Measurements from ENCODE around the gene FAAH.

DNA sequence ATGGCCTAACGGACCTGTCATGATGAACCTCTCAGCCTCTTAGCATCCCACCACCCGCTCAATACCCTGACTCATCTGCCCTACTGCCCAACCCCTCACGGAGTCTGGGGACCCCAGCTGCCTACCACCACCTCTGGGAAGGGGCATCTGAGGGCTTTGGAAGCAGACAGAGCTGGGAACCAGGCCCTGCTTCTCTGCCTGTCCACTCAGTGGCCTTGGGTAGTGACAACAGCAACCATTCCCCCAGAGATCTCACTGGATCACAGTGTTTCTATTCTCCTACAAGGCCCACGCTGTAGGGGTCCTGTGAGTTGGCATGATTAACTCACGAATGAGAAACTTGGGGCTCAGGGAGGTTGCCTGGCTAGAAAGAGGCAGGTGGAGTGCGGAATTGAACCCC lies 63.1 kb downstream of the FAAH start:
- TF ChIP-seq, protein P1, sequence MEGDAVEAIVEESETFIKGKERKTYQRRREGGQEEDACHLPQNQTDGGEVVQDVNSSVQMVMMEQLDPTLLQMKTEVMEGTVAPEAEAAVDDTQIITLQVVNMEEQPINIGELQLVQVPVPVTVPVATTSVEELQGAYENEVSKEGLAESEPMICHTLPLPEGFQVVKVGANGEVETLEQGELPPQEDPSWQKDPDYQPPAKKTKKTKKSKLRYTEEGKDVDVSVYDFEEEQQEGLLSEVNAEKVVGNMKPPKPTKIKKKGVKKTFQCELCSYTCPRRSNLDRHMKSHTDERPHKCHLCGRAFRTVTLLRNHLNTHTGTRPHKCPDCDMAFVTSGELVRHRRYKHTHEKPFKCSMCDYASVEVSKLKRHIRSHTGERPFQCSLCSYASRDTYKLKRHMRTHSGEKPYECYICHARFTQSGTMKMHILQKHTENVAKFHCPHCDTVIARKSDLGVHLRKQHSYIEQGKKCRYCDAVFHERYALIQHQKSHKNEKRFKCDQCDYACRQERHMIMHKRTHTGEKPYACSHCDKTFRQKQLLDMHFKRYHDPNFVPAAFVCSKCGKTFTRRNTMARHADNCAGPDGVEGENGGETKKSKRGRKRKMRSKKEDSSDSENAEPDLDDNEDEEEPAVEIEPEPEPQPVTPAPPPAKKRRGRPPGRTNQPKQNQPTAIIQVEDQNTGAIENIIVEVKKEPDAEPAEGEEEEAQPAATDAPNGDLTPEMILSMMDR (conservative IDR thresholded peaks at IDR 0.05 in 1 of 2, IDR thresholded peaks at IDR 0.05 in 1 of 2; ENCODE audit: low read depth in 1 of 2, low read length in 2 of 2): no peak
- TF ChIP-seq EZH2 (IDR thresholded peaks at IDR 0.05; ENCODE audit: low read length, missing control alignments): no peak
